D721Med (cell line): Measurements from ENCODE around the gene DIP2C.
"Not testable (repeated sequence)": the region's sequence is repeated elsewhere in the genome, so short reads cannot be mapped to it uniquely, and the experiment has no call there.

ENCODE experiments used
- DNase-seq: peaks from one replicate; pipeline ENCODE4 v3.0.0; 2011; ENCODE audit warnings: low spot score; ENCODE audit not compliant: insufficient read length
- FAIRE-seq: peaks from 2 replicates; lab custom pipeline; 2011; peaks lifted over from hg19 to GRCh38; lab: Jason Lieb, UNC
- TF ChIP-seq, protein P1 (sequence below): IDR thresholded peaks from 2 replicates; pipeline ENCODE4 v1.5.1; 2012; ENCODE audit warnings: mild to moderate bottlenecking, control low read depth; ENCODE audit not compliant: insufficient read depth; ENCODE audit errors: missing control alignments

Gene DIP2C

DNA sequence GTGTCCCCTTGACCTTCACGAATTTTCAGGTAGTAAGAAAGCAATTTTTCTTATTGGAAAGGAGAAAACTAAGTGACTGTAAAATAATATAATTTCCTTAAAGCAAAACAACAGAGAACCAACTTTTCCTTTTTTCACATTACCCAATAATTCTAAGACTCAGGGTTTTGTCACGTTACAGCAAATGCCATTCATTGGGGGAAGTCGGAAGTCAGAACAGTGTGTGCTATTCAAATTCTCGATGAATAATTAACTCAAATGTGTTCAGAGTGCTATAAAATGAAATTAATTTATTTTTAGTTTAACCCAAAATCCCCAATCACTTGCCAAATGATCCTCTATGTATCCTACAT lies 40.0 kb downstream of the DIP2C start:
- TF ChIP-seq, protein P1, sequence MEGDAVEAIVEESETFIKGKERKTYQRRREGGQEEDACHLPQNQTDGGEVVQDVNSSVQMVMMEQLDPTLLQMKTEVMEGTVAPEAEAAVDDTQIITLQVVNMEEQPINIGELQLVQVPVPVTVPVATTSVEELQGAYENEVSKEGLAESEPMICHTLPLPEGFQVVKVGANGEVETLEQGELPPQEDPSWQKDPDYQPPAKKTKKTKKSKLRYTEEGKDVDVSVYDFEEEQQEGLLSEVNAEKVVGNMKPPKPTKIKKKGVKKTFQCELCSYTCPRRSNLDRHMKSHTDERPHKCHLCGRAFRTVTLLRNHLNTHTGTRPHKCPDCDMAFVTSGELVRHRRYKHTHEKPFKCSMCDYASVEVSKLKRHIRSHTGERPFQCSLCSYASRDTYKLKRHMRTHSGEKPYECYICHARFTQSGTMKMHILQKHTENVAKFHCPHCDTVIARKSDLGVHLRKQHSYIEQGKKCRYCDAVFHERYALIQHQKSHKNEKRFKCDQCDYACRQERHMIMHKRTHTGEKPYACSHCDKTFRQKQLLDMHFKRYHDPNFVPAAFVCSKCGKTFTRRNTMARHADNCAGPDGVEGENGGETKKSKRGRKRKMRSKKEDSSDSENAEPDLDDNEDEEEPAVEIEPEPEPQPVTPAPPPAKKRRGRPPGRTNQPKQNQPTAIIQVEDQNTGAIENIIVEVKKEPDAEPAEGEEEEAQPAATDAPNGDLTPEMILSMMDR, result no peak
- no peak for DNase-seq
- FAIRE-seq, result no peak

- not testable (repeated sequence) for DNase-seq, FAIRE-seq
These were observed 42.4 kb downstream of the DIP2C start for GRCh38 chr10:647019-647418.

DNA sequence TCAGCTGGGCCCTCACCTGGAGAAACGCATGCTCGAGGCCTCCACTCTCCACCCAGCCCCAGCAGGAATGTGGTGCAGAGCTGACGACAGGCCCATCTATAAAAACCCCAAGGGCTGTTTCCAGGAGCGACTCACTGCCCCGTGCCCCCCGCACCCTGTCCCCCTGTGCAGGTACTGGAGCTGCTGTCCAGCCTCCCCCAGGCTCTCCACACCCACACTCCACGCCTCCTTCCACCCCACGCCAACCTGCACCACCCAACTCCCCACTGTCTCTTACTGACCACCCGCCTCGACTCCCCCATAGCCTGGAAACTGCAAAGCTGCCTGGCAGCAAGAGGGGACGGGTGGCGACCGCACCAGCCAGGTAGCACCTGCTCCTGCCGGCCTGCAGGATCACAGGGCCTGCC lies 43.3 kb downstream of the DIP2C start:
- TF ChIP-seq, protein P1, result no peak
- FAIRE-seq (no peak), DNase-seq (no peak)

GRCh38 chr10:644943-645334 lies 44.5 kb downstream of the DIP2C start:
- DNase-seq, result no peak
- FAIRE-seq, result no peak
- TF ChIP-seq, protein P1, result no peak

GRCh38 chr10:644076-644942 lies 45.2 kb downstream of the DIP2C start:
- FAIRE-seq (no peak), DNase-seq (no peak)
- TF ChIP-seq, protein P1, result no peak

DNA sequence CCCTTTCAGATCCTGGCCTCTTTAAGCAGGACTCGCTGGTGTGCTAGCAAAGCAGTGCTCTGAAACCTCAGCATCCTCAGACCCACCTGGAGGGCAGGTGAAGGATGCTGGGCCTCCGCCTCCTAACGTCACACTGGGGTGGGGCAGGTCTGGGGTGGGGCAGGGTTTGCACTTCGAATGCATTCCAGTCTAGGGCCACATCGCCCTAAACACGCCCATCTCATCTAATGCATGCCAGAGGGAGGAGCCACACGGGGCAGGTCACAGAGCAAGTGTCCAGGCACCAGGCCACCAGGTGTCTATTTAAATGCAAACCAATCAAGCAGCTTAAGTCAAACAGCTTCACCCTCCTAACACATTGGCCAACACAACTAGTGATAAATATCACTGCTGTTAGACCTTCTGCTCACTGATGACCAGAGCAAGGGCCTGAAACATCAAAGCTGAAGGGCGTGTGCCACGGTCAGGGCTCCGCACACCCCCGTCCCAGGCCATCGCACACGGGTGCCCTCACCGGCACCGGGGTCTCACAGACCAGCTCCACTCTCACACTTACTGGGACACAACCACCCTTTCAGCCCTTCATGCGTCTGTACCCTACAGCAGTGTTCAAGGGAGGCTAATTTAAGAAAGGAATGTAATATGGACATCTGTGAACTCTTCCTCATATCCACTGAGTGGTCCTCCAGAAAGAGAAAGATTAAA lies 47.1 kb downstream of the DIP2C start:
- FAIRE-seq, result no peak
- DNase-seq, result no peak
- TF ChIP-seq, protein P1, result no peak

GRCh38 chr10:641149-642010 lies 48.1 kb downstream of the DIP2C start:
- DNase-seq, result no peak
- FAIRE-seq, result no peak
- TF ChIP-seq, protein P1, result no peak
